Urinary bladder (tissue), 4 donors: ENCODE results near the gene BZW2. TPM values are rescaled to one million over a fixed set of nuclear protein-coding genes. Genes with fewer than 3 reads are reported as not detected.
A peak's percentile ranks its signal among the peaks of the same experiment; 100 is the strongest.

Experiments
- DNase-seq: peaks from one replicate; pipeline ENCODE4 v3.0.0-alpha.2; 2015; ENCODE audit errors: extremely low spot score
- H3K27ac ChIP-seq: one replicate; pipeline ENCODE4 v1.5.1; 2013; ENCODE audit warnings: low read depth, mild to moderate bottlenecking, moderate library complexity
- H3K36me3 ChIP-seq: one replicate; pipeline ENCODE4 v1.6.1; 2013; ENCODE audit warnings: mild to moderate bottlenecking, moderate library complexity; ENCODE audit not compliant: insufficient read depth
- H3K4me1 ChIP-seq: one replicate; pipeline ENCODE4 v1.6.1; 2013; ENCODE audit warnings: mild to moderate bottlenecking, moderate library complexity; ENCODE audit not compliant: insufficient read depth
- H3K4me3 ChIP-seq: one replicate; pipeline ENCODE4 v1.5.1; 2013; ENCODE audit warnings: low read depth, low read length
- WGBS: extraction: QIAGEN DNeasy Blood & Tissue Kit; methylation state at CpG from one replicate; pipeline ENCODE4 v1.1.7; 2013; 5-methylcytosine and 5-hydroxymethylcytosine counted together
- polyA plus RNA-seq: library from polyadenylated mRNA; stranded (reverse); fragments of 200-250 nt; gene quantifications from one replicate; pipeline ENCODE4 v1.2.3, GENCODE V29; 2013
- total RNA-seq: library from RNA; depleted of rRNA; stranded (reverse); fragments of >200 nt; gene quantifications from one replicate; pipeline ENCODE4 v1.2.3, GENCODE V29; 2014
- donor health status: healthy with polysubstance abuse.
- donor health status: healthy.

BZW2 gene
- total and polyA plus RNA-seq, 2 donors, result 68.9 to 70.1 TPM

- no peak overlapping the region for H3K4me3 ChIP-seq
- H3K36me3 ChIP-seq, result no peaks in the 10 kb centered on the region
- WGBS, result 89% methylated on average over 4 of the region's 4 CpGs
- no peak overlapping the region for H3K27ac ChIP-seq
- H3K4me1 ChIP-seq, result no peaks in the 10 kb centered on the region
- DNase-seq, result no peak
Observed at GRCh38 chr7:16727736-16728135, 81.8 kb downstream of the BZW2 start.

- no peaks in the 10 kb centered on the region for H3K36me3 ChIP-seq
- H3K4me1 ChIP-seq, result no peaks in the 10 kb centered on the region
- WGBS, result 91% methylated on average over 10 of the region's 10 CpGs
- no peak for DNase-seq
- no peak overlapping the region for H3K4me3 ChIP-seq
- H3K27ac ChIP-seq, result no peak overlapping the region
Observed at GRCh38 chr7:16728811-16729210, 82.8 kb downstream of the BZW2 start.

GRCh38 chr7:16729541-16729940, 83.6 kb downstream of the BZW2 start:
- no peak overlapping the region for H3K27ac ChIP-seq
- no peak for DNase-seq
- WGBS, result 89% methylated on average over 2 of the region's 2 CpGs
- H3K4me3 ChIP-seq, result no peak overlapping the region
- H3K36me3 ChIP-seq, result no peaks in the 10 kb centered on the region
- H3K4me1 ChIP-seq, result no peaks in the 10 kb centered on the region

- no peak for DNase-seq
- H3K36me3 ChIP-seq, result no peaks in the 10 kb centered on the region
- no peaks in the 10 kb centered on the region for H3K4me1 ChIP-seq
- H3K27ac ChIP-seq, result no peak overlapping the region
- 74% methylated on average over 3 of the region's 3 CpGs for WGBS
- H3K4me3 ChIP-seq, result no peak overlapping the region
Observed at GRCh38 chr7:16730937-16731336, 85.0 kb downstream of the BZW2 start.

- H3K4me3 ChIP-seq, result no peak overlapping the region
- WGBS, result 98% methylated on average over 4 of the region's 4 CpGs
- H3K27ac ChIP-seq, result no peak overlapping the region
- H3K4me1 ChIP-seq, result no peaks in the 10 kb centered on the region
- no peaks in the 10 kb centered on the region for H3K36me3 ChIP-seq
- DNase-seq, result no peak
Observed at GRCh38 chr7:16732828-16733227, 86.8 kb downstream of the BZW2 start.

- Histone ChIP-seq H3K4me1 (no peaks in the 10 kb centered on the region), H3K27ac (no peak overlapping the region), H3K36me3 (no peaks in the 10 kb centered on the region), H3K4me3 (no peak overlapping the region)
- 95% methylated on average over 7 of the region's 7 CpGs for WGBS
- DNase-seq, result no peak
Observed at GRCh38 chr7:16734148-16734726, 88.3 kb downstream of the BZW2 start.

GRCh38 chr7:16735020-16735419, 89.0 kb downstream of the BZW2 start:
- Histone ChIP-seq H3K4me1 (no peaks in the 10 kb centered on the region), H3K27ac (no peak overlapping the region), H3K36me3 (no peaks in the 10 kb centered on the region), H3K4me3 (no peak overlapping the region)
- WGBS, result 87% methylated on average over 4 of the region's 4 CpGs
- no peak for DNase-seq

GRCh38 chr7:16738011-16738688, 92.2 kb downstream of the BZW2 start:
- Histone ChIP-seq H3K36me3 (no peaks in the 10 kb centered on the region), H3K4me3 (no peak overlapping the region), H3K4me1 (no peaks in the 10 kb centered on the region), H3K27ac (no peak overlapping the region)
- no peak for DNase-seq
- 95% methylated on average over 5 of the region's 5 CpGs for WGBS

- Histone ChIP-seq H3K27ac (no peak overlapping the region), H3K4me3 (no peak overlapping the region), H3K36me3 (no peaks in the 10 kb centered on the region), H3K4me1 (no peaks in the 10 kb centered on the region)
- 22% methylated on average over 6 of the region's 6 CpGs for WGBS
- DNase-seq, result no peak
Observed at GRCh38 chr7:16739863-16740622, 94.1 kb downstream of the BZW2 start.

GRCh38 chr7:16740623-16740953, 94.6 kb downstream of the BZW2 start:
- H3K27ac ChIP-seq, result no peak overlapping the region
- no peak for DNase-seq
- H3K4me3 ChIP-seq, result no peak overlapping the region
- WGBS, result 64% methylated on average over 3 of the region's 3 CpGs
- no peaks in the 10 kb centered on the region for H3K4me1 ChIP-seq
- no peaks in the 10 kb centered on the region for H3K36me3 ChIP-seq

- H3K27ac ChIP-seq, result no peak overlapping the region
- no peak overlapping the region for H3K4me3 ChIP-seq
- 90% methylated on average over 1 of the region's 1 CpG for WGBS
- DNase-seq, result no peak
- no peaks in the 10 kb centered on the region for H3K4me1 ChIP-seq
- H3K36me3 ChIP-seq, result no peaks in the 10 kb centered on the region
Observed at GRCh38 chr7:16740996-16741395, 95.0 kb downstream of the BZW2 start.

- WGBS, result 98% methylated on average over 1 of the region's 1 CpG
- DNase-seq, result no peak
- H3K4me3 ChIP-seq, result no peak overlapping the region
- no peak overlapping the region for H3K27ac ChIP-seq
- no peaks in the 10 kb centered on the region for H3K4me1 ChIP-seq
- no peaks in the 10 kb centered on the region for H3K36me3 ChIP-seq
Observed at GRCh38 chr7:16741676-16742075, 95.7 kb downstream of the BZW2 start.

- WGBS, result 98% methylated on average over 3 of the region's 3 CpGs
- Histone ChIP-seq H3K4me3 (no peak overlapping the region), H3K4me1 (no peaks in the 10 kb centered on the region), H3K27ac (no peak overlapping the region), H3K36me3 (no peaks in the 10 kb centered on the region)
- DNase-seq, result no peak
Observed at GRCh38 chr7:16742547-16742946, 96.6 kb downstream of the BZW2 start.

- no peaks in the 10 kb centered on the region for H3K4me1 ChIP-seq
- no peak for DNase-seq
- H3K36me3 ChIP-seq, result no peaks in the 10 kb centered on the region
- no peak overlapping the region for H3K4me3 ChIP-seq
- peak overlapping the region; percentile 49 for H3K27ac ChIP-seq
- 16% methylated on average over 4 of the region's 4 CpGs for WGBS
Observed at GRCh38 chr7:16743236-16743635, 97.3 kb downstream of the BZW2 start.
